Epidermal melanocyte (primary cell): Measurements from ENCODE around the gene SLC34A1.
"Not testable (repeated sequence)": the region's sequence is repeated elsewhere in the genome, so short reads cannot be mapped to it uniquely, and the experiment has no call there.

Experiments
- DNase-seq: peaks from one replicate; pipeline ENCODE4 v3.0.0; 2011; ENCODE audit warnings: low spot score; ENCODE audit not compliant: insufficient read length

Gene SLC34A1

DNA sequence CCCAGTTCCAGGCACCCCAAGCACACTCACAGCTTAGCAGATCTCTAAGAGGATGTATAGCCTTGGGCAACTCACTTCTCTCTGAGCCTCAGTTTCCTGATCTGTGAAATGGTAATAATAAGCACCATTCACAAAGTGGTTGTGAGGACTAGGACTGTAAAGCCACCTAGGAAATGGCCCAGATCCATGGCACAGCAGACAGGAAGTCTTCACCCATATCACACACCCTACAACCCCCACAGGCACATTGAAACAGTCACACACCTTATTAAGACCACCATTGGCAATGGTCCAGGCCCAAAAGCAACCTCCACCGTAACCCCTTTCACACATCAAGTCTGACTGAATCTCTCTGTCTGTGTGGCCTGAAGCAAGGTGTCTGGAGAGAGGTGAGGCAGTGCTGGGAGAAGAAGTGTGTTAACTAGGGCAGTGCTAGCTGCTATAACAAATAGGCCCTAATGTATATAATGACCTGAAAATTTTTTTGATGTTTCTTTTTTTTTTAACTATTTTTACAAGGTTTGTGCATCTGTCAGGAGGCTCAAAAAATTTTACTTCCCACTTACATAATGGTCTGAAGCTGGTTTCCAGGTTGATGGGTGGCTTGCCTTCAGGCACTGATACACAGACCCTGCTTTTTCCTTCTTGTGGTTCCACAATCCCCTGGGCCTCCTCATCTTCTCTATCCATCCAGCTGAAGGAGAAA, 28.9 kb upstream of the SLC34A1 start:
- no peak for DNase-seq

DNA sequence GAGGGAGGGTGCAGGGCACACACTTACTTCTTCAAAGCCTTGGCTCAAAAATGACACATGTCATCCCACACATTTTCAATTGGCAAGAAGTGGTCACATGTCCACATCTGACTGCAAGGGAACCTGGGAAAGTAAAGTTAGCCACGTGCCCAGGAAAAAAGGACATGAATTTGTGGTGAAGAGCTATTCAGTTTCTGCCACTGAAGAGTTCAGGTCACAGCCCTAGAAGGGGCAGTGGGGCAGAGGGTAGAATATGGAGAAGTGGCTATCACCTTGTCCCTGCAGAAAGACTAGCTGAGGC, 28.4 kb upstream of the SLC34A1 start:
- DNase-seq: no peak

DNA sequence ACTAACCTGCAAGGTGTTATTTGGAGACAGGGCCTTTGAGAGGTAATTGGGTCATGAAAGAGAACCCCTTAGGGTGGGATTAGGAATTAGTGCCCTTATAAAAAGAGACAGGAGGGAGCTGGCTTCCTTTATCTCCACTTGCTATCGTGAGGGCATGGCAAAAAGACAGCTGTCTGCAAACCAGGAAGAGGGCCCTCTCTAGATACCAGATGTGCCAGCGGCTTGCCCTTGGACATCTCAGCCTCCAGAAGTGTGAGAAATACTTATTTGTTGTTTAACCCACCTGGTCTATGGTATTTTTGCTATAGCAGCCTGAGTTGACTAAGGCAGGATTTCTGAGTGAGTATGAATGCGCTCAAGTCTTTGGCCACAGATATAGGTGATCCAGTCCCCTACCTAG, 27.5 kb upstream of the SLC34A1 start:
- DNase-seq: no peak

GRCh38 chr5:177357146-177357458, 27.1 kb upstream of the SLC34A1 start:
- no peak for DNase-seq

DNA sequence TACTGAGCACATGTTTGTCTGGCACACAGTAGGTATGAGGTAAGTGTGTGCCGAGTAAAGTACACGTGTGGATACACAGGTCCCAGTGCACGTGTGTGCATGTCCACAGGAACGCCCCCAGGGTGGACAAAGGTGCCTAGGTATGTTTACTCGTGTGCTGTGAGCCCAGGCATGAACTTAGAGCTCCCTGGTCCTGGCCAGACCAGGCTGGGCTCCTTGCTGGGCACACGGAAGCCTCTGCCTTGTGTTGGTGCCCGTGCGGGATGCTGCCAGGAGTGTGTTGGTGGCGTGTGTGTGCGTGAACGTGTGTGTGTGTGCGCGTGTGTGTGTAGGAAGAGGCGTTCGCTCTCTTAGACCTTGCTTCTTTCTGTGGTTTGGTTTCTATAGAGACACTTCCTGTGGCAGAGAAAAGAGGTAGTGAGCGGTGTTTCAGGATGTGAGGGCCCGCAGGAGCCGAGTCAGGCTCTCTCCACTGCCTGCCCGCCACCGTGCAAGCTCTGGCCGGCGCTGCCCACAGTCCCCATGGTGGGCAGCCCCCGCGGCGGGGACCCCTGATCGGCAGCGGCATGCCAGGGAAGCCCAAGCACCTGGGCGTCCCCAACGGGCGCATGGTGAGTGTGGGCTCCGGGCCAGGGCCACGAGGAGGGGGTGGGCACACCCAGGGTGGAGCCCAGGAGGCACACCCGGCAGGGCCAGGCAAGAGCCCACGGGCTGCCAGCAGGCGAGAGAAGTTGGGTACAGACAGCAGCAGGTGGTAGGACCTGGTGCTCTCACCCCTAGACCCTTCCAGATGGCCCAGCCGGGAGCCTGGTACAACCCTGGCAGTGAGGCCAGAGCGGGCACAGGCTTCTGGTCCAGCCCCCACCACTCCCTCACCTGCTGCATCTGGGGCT, 26.5 kb upstream of the SLC34A1 start, which contains the start of gene RGS14:
Gene RGS14 (plus strand): TSS at position 466 of the 893 bp plus-strand sequence. CDS start 101 bp downstream, at position 567.
- no peak for DNase-seq

DNA sequence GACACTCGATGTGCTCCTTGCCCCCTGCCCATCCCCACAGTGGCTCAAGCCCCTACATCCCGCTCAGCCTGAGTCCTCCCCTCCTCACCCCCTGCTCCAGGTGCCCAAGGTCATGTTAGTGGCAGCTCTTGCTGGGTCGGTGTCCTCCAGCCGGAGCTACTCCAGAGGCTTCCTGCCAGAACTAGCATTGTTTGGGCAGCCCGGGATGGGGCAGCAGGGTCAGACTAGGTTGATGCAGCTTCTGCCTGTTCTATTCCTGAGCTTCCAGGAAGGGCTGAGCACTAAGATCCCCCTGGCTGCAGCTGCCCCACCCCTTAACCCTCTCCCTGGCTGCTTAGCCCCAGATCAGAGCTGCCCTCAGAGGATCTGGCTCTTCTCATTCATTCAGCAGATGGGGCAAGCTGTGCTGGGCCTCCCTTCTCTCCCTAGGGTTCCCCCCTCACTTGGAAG, 25.8 kb upstream of the SLC34A1 start:
- DNase-seq: no peak

DNA sequence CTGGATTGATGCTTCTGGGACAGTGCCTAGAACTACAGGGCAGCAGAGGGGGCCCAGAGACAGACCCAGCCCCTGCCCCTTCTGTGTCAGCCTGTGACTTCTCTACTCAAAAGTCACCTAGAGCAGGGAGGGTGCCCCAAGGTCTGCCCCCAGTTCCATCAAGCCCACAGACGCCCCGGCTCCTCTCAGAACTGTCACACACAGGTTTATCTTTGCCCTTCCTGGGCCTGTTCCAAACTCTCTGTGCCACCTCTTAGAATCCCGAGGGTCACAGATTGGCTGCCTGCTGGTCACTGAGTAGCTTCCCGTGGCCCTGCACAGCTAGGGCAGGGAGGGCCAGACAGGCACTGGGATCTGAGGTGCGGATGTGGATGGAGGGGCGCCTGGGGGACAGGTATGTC, 24.8 kb upstream of the SLC34A1 start:
- no peak for DNase-seq

- DNase-seq: no peak
Measured at GRCh38 chr5:177359860-177360259, 24.4 kb upstream of the SLC34A1 start.

- DNase-seq: not testable (repeated sequence)
Measured at GRCh38 chr5:177360740-177361139, 23.5 kb upstream of the SLC34A1 start.

GRCh38 chr5:177361418-177362291, 22.6 kb upstream of the SLC34A1 start:
- no peak for DNase-seq

DNA sequence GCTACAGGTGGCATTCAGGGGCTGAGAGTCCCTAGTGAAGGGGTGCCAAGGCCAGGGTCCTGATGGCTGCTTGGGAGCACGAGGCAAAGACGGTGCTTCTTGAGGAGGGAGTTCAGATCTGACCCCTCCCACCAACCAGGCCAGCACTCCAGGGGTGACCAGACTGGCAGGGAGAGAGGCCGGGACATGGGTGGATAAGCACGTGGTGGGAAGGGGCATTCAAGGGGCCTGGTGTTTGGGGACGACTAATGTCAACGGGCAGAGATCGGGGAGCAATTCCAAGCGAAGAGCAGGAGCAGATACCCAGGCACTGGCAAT, 22.0 kb upstream of the SLC34A1 start:
- no peak for DNase-seq

DNA sequence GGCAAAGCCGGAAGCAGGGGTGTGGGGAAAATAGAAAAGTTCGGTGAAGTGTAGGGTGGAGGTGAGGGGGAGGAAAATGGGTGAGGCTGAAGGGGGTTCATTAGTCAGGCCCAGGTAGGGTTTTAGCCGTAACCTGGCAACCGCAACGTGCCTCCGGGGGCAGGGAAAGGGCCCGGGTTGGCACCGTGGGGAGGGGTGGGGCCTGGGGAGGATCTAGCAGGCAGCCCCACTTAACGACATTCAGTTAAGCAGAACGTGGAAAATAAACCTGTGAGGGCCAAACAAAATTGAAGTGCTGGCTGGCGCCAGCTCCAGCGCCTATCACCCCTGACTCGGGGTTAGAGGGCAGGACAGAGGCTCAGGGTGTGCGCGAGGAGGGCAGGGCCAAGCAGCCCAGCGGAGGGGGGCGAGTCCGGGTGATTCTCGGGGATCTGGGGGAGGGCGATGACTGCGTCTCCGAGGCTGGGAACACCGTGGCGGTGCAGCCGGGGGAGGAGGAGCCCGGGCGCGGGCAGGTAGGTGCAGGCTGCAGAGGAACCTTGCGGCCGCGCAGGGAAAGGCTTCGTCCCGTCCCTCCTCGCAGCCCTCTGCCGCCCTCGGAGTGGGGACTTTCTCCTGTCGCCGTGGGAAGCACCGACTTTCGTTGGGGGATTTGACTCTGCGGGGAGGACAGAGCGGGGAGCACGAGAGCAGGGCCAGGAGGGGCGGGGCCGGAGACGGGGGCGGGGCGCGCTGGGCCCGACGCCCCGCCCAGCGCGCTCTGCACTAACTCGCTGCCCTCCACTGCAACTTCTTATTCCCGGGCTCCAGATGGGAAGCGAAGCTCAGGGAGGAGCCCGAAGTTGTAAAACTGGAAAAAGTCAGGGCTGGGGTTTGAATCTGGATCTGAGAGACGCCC, 21.4 kb upstream of the SLC34A1 start:
- DNase-seq: peak; percentile 61

GRCh38 chr5:177363565-177363964, 20.7 kb upstream of the SLC34A1 start:
- no peak for DNase-seq

DNA sequence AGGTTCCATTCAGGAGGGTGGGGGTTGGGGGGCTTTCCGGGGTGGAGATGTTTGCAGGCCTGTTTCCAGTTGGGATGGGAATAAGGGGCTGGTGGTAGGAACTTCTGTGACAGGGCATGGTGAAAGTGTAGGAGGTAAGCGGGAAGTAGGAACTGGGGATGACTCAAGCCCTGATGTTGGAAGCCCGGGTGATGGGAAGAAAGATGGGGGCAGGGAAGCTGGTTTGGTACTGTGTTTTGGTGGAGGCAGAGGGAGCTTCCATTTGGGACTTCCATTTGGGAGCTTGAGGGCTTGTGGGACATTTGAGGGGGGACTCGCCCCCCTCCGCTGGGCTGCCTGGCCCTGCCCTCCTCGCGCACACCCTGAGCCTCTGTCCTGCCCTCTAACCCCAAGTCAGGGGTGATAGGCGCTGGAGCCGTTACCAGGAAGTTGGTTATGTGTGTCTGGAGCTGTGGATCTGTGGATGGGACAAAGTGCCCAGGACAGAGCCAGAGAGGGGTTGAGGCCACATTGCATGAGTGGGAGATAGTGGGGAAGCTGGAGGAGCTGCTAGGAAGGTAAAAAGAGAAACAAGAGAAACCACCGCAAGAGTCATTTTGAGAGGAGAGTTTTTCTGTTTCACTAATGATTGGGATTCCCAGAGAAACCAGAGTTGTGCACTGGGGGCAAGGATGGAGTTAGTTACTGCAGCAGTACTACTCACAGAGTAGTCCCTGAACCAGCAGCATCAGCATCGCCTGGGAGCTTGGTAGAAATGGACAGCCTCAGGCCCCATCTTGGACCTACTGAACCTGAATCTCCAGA, 19.9 kb upstream of the SLC34A1 start:
- no peak for DNase-seq

GRCh38 chr5:177365845-177366527, 18.2 kb upstream of the SLC34A1 start:
- DNase-seq: no peak

DNA sequence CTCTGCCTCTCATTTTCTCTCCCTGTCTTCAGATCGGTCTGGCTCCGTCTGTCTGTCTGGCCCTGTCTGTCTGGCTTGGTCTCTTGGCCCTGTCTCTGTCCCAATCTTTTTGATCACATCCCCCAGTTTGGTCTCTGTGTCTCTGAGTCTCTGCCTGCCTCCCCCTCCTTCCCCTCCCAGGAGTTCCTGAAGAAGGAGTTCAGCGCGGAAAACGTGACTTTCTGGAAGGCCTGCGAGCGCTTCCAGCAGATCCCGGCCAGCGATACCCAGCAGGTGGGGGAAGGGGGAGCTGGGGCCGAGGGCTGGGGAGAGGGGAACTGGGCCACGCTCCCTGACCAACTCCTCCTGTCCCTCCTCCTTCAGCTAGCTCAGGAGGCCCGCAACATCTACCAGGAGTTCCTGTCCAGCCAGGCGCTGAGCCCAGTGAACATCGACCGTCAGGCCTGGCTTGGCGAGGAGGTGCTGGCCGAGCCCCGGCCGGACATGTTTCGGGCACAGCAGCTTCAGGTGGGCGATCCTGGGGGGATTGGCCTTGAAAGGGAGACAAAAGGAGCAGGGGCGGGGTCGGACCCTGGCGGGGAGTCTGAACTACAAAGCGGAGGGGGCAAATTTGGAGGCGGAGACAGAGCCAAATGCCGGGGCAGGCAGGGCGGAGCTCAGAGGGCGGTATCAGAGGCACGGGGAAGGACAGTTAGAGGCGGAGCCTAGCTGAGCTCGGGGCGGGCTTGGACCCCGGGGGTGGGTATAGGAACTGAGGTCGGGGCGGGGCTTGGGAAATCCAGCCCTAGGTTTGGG, 17.5 kb upstream of the SLC34A1 start:
- peak; percentile 97 for DNase-seq

GRCh38 chr5:177367323-177367848, 16.8 kb upstream of the SLC34A1 start:
- no peak for DNase-seq
